Measurements from ENCODE around the gene MECR. TPM values are rescaled to one million over a fixed set of nuclear protein-coding genes. Genes with fewer than 3 reads are reported as not detected.

MECR gene
- total RNA-seq, 1 donor from 2014 or later = 11.7 TPM

- peaks cover 17% of the 10 kb centered on the region for H3F3A ChIP-seq (ENCODE audit: low read depth)
- no peak overlapping the region for H3K27ac ChIP-seq
- no peaks in the 10 kb centered on the region for H3K9me3 Mint-ChIP-seq
- peaks cover 11% of the 10 kb centered on the region for H3K79me2 ChIP-seq (ENCODE audit: low read depth)
- no peak overlapping the region for H3K4me3 ChIP-seq
- peak overlapping the region; percentile 27 for H3K4me3 Mint-ChIP-seq
- H3K4me1 Mint-ChIP-seq = peaks cover 65% of the 10 kb centered on the region
- H3K4me2 ChIP-seq = no peak overlapping the region
- TF ChIP-seq EZH2 (IDR thresholded peaks at IDR 0.05) (no peak), EZH2phosphoT487 (IDR thresholded peaks at IDR 0.05) (no peak), CTCF (IDR thresholded peaks at IDR 0.05) (no peak)
- no peaks in the 10 kb centered on the region for H3K27me3 ChIP-seq
- H2AFZ ChIP-seq (replicated peaks) = no peak overlapping the region
- H3K9ac ChIP-seq = no peak overlapping the region
- peaks cover 35% of the 10 kb centered on the region for H3K4me1 ChIP-seq
- H3K27me3 Mint-ChIP-seq (ENCODE audit: insufficient read depth, low read depth) = peaks cover 9% of the 10 kb centered on the region
- no peaks in the 10 kb centered on the region for H3K36me3 ChIP-seq
- H3K36me3 Mint-ChIP-seq = no peaks in the 10 kb centered on the region
- peak overlapping the region; percentile 90 for H3K27ac Mint-ChIP-seq
- no peaks in the 10 kb centered on the region for H3K9me3 ChIP-seq (ENCODE audit: low read depth)
- no peak for DNase-seq (ENCODE audit: low spot score)
- peaks cover 13% of the 10 kb centered on the region for H4K20me1 ChIP-seq (ENCODE audit: low read depth)
These were observed 20.7 kb upstream of the MECR start for GRCh38 chr1:29251164-29252124.

GRCh38 chr1:29249951-29250581, 19.3 kb upstream of the MECR start:
- Histone ChIP-seq H3K9ac (no peak overlapping the region), H2AFZ (replicated peaks) (no peak overlapping the region), H3K36me3 (no peaks in the 10 kb centered on the region), H3K79me2 (ENCODE audit: low read depth) (peaks cover 11% of the 10 kb centered on the region), H3K9me3 (ENCODE audit: low read depth) (no peaks in the 10 kb centered on the region), H3K4me2 (peak overlapping the region; percentile 59), H3K4me3 (no peak overlapping the region), H3F3A (ENCODE audit: low read depth) (peaks cover 10% of the 10 kb centered on the region), H3K27me3 (no peaks in the 10 kb centered on the region), H3K4me1 (peaks cover 27% of the 10 kb centered on the region), H3K27ac (no peak overlapping the region), H4K20me1 (ENCODE audit: low read depth) (peaks cover 13% of the 10 kb centered on the region)
- DNase-seq (ENCODE audit: low spot score) = peak; percentile 69
- H3K36me3 Mint-ChIP-seq = no peaks in the 10 kb centered on the region
- H3K27ac Mint-ChIP-seq = peak overlapping the region; percentile 76
- no peak for TF ChIP-seq EZH2 (IDR thresholded peaks at IDR 0.05)
- no peak for TF ChIP-seq EZH2phosphoT487 (IDR thresholded peaks at IDR 0.05)
- TF ChIP-seq CTCF (IDR thresholded peaks at IDR 0.05) = no peak
- no peaks in the 10 kb centered on the region for H3K9me3 Mint-ChIP-seq
- peak overlapping the region; percentile 54 for H3K4me3 Mint-ChIP-seq
- H3K27me3 Mint-ChIP-seq (ENCODE audit: insufficient read depth, low read depth) = peaks cover 5% of the 10 kb centered on the region
- peaks cover 55% of the 10 kb centered on the region for H3K4me1 Mint-ChIP-seq

GRCh38 chr1:29249170-29249691, 18.5 kb upstream of the MECR start:
- H3K4me1 Mint-ChIP-seq = peaks cover 53% of the 10 kb centered on the region
- H3K4me3 Mint-ChIP-seq = peak overlapping the region; percentile 54
- H3K27me3 ChIP-seq = no peaks in the 10 kb centered on the region
- H3K36me3 Mint-ChIP-seq = no peaks in the 10 kb centered on the region
- TF ChIP-seq CTCF (IDR thresholded peaks at IDR 0.05) = no peak
- TF ChIP-seq EZH2 (IDR thresholded peaks at IDR 0.05) = no peak
- TF ChIP-seq EZH2phosphoT487 (IDR thresholded peaks at IDR 0.05) = no peak
- H2AFZ ChIP-seq (replicated peaks) = no peak overlapping the region
- no peaks in the 10 kb centered on the region for H3K9me3 Mint-ChIP-seq
- peak overlapping the region; percentile 92 for H3K27ac Mint-ChIP-seq
- DNase-seq (ENCODE audit: low spot score) = peak; percentile 89
- H3K9me3 ChIP-seq (ENCODE audit: low read depth) = no peaks in the 10 kb centered on the region
- H3K9ac ChIP-seq = no peak overlapping the region
- no peak overlapping the region for H3K27ac ChIP-seq
- H4K20me1 ChIP-seq (ENCODE audit: low read depth) = peaks cover 13% of the 10 kb centered on the region
- H3K79me2 ChIP-seq (ENCODE audit: low read depth) = peaks cover 11% of the 10 kb centered on the region
- peaks cover 10% of the 10 kb centered on the region for H3F3A ChIP-seq (ENCODE audit: low read depth)
- peaks cover 5% of the 10 kb centered on the region for H3K27me3 Mint-ChIP-seq (ENCODE audit: insufficient read depth, low read depth)
- H3K4me3 ChIP-seq = peak overlapping the region; percentile 12
- H3K36me3 ChIP-seq = no peaks in the 10 kb centered on the region
- H3K4me2 ChIP-seq = peak overlapping the region; percentile 59
- peaks cover 32% of the 10 kb centered on the region for H3K4me1 ChIP-seq

Measured in neural progenitor cell (in vitro differentiated cells).